ENCODE measurements around the gene OSCP1.
A peak's percentile ranks its signal among the peaks of the same experiment; 100 is the strongest.
"Not testable (repeated sequence)": the region's sequence is repeated elsewhere in the genome, so short reads cannot be mapped to it uniquely, and the experiment has no call there.

The OSCP1 gene

DNA sequence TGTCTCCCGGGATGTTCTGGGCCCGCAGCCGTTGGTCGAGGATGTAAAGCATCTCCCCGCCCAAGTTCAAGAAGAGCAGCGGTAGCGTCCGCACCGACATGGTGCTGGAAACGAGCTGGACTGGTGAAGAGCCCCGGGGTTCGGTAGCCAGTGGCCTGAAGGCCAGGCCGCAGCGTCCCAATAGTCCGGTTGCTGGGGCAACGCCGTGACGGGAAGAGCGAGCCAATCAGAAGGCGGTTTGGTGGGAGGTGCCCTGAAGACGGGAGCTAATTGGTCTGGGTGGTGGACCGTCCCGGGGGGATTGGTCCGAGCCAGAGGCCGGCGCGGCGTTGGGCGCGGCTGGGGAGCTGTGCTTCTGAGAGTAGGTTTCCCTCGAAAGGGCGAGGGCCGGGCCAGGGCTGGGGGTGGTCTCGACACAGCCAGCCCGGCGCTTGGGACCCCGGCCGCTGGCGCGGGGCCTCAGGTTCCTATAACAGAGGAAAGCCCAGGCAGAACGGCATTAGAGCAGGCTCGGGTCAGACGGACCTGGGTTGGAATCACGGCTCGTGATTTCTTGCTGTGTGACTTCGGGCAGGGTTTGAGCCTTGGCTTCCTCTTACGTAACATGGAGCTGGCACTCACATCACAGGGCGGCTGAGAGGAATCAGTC is at the start of gene OSCP1:
TSS of gene OSCP1 (minus strand) at position 182 of the 649 bp plus-strand sequence. CDS start at position 100, 82 bp downstream.
- peak; percentile 74 for DNase-seq

GRCh38 chr1:36497207-36497606 is 47.0 kb upstream of the OSCP1 start:
- DNase-seq, result no peak

- DNase-seq, result no peak
These were observed 44.7 kb upstream of the OSCP1 start for GRCh38 chr1:36494971-36495370.

GRCh38 chr1:36493524-36493923 is 43.3 kb upstream of the OSCP1 start:
- no peak for DNase-seq

DNA sequence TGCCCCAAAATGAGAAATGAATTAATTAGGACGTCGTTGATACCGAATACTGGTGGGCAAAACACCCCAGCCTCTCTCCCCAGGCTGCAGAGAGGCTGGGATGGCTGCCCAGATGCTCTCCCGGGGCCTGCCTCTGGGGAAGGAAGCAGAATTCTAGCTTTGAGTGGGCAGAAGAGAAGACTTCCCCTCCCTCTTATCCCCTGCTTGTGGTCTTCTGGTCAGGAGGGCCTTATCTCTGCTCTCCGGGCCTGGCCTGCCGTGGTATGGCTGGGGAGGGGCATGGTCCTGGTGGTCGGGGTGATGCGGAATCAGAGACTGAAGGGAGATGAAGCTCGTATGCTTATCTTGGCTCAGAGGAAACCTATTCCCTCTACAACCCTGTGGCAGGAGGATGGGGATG is 42.2 kb upstream of the OSCP1 start:
- no peak for DNase-seq

- DNase-seq, result not testable (repeated sequence)
These were observed 39.2 kb upstream of the OSCP1 start for GRCh38 chr1:36489258-36490051.

DNA sequence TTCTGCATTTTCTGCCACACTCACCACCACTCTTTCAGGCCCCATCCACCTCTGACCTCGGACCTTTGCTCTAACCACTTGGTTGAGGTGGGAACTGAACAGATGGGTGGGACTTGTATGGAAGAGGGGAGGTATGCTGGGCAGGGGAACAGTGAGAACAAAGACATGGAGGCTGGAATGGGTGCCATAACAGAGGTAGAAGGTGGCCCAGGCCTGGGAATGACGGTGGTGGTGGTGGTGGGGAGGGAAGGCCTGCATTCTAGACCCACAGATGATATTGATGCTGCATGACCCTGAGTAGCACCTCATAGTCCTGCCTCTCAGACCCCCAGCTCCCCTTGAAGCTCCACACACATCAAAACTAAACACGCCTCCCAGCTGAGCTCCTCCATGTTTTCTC is 37.7 kb upstream of the OSCP1 start:
- no peak for DNase-seq

GRCh38 chr1:36487336-36487725 is 37.1 kb upstream of the OSCP1 start:
- not testable (repeated sequence) for DNase-seq

DNA sequence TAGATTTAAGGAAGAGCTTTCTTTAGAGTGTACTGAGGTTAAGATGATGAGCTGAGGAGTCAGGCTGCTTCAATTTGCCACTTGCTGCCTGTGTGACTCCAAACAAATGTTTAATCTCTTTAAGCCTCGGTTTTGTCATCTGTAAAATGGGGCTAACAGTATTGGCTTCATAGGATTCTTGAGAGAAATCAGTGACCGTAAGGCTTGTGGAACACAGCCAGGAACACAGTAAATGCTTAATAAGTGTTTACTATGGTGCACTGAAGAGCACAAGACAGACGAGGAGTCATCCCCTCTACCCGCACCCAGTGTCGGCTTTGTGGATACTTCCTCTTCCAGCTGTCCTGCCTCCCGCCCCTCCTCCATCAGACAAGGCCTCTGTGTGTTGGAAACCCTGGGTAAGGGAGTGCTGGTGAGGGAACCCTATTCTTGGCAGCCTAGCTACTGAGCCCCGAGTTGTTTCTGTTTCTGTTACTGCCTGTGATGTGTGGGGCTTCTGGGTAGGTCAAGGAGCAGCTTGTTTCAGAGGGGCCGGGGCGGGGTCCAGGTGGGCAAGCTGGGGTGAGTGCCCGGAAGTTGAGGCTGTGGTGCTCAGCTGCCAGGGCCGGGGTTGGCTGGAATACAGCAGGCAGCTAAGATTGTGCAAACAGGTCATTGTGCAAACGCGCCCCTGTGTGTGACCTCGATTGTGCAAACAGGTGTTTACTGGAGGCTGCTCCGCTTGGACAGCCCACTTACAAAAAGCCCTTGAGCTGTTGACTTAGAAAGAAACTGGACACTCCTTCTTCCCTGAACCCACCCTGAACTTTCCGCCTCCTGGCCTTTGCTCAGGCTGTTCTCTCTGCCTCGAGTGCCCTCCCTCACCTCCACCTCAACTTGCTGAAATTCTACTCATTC is 36.4 kb upstream of the OSCP1 start:
- DNase-seq, result no peak

- DNase-seq, result no peak
These were observed 35.8 kb upstream of the OSCP1 start for GRCh38 chr1:36486093-36486438.

GRCh38 chr1:36484099-36484498 is 33.8 kb upstream of the OSCP1 start:
- DNase-seq, result no peak

- DNase-seq, result no peak
These were observed 32.6 kb upstream of the OSCP1 start, which contains the start of gene CSF3R for GRCh38 chr1:36482724-36483388. CSF3R (minus strand) TSS chr1:36482913; CDS start chr1:36479496, 3,417 bp downstream.

- no peak for DNase-seq
These were observed 31.8 kb upstream of the OSCP1 start for GRCh38 chr1:36481771-36482723.

DNA sequence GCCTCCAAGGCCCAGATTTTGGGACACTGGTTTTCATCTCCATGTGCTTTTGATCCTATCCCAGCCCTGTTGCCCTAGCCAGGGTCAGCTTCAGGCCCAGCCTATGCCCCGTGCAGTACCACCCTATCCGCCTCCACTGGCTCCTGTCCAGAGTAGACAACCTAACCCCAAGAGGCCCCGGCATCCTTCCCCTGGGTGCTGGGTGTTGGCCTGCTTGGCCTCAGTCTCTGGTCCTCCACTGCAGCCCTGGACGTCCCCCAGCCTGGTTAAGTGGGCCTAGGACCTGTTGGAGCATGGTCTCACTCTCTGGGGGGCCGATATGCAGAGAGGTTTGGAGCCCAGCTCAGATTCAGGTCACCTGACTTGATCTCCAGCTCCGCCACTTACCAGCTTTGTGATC is 30.8 kb upstream of the OSCP1 start:
- no peak for DNase-seq

DNA sequence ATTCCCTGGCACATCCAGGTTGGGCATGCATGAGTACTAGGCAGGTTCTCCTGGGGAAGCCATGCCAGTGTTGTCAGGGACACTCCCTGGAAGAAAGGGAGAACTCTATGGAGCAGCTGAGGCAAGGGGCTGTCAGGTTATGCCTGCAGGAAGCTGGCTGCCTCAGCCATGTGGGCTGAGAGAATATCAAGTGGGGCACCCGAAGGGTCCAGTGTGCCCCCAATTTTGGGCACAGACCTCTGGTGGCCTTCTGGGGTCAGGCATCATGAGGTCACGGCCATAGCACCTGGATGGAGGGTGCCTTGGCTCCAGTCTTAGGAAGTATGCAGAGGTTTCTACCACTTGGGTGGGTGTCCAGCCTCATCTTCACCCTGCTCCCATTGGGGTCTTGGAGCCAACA is 29.9 kb upstream of the OSCP1 start:
- DNase-seq, result no peak

DNA sequence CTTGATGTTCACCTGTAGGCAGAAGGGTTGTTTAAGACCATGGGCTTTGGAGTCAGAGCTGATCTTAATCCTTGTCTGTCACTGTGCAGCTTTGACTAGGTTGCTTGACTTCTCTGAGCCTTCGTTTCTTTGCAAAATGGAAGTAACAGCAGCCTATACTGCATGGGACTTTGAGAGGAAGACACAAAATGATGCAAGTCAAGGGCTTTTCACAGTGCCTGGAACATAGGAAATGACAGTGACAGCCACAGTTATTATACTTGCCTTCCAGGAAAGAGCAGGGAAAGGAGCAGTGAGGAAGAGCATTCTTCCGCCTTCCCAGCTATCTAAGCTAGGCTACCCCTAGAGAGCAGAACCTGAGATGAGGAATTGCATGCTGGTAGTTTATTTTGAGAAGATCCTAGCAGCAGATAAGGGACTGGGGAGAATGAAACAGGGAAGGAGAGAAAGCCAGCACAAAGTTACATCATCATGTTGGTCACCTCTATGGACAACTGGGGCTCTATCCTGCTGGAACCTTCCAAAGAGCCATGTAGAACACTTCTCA is 29.3 kb upstream of the OSCP1 start:
- DNase-seq, result no peak

- DNase-seq, result not testable (repeated sequence)
These were observed 27.4 kb upstream of the OSCP1 start for GRCh38 chr1:36477615-36478014.

DNA sequence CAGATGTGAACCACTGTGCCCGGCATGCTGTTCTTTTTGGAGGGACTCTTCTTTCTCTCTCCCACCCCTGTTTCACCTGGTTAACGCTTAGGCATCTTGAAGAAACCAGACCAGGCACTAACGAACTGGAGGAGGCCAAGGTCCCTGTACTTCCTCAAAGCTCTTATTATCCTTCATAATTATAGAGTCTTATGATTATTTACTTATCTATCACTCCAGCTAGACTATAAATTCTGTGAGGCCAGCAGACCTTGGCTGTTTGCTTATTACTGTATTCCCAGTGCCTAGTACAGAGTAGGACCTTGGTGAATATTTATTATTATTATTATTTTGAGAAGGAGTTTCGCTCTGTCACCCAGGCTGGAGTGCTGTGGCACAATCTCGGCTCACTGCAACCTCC is 26.7 kb upstream of the OSCP1 start:
- DNase-seq, result no peak

GRCh38 chr1:36475910-36476604 is 25.8 kb upstream of the OSCP1 start:
- no peak for DNase-seq

GRCh38 chr1:36475341-36475740 is 25.1 kb upstream of the OSCP1 start:
- DNase-seq, result no peak

DNA sequence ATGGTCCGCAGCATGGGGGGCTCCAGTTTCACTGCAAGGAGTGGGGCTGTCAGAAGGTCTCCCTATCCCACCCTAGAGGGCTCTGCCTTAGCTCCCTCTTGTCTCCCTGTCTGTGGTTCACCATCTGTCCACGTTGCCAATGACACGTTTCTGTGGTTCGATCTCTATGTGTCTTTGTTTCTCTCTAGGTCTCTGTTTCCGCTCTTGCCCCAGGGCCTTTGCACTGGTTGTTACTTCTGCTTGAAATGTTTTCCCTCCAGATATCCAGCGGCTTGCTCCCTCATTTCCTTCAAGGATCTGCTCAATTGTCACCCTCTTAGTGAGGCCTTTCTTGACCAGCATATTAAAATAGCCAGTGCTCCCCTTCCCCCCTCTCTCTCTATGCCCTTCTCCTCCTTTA is 22.4 kb upstream of the OSCP1 start:
- DNase-seq, result no peak
